GM23248 (cell line): ENCODE results near the gene SYT4. TPM values are rescaled to one million over a fixed set of nuclear protein-coding genes. Genes with fewer than 3 reads are reported as not detected.

Experiments
- DNase-seq: peaks from one replicate; pipeline ENCODE4 v3.0.0-alpha.2; 2015
- H2AFZ ChIP-seq: fragments of 200-600 bp; sonication (generic); 2 replicates; pipeline ENCODE4 v1.6.1; 2016; ENCODE audit warnings: antibody characterized with exemption
- H3F3A ChIP-seq: fragments of 200-600 bp; sonication (generic); 2 replicates; pipeline ENCODE4 v1.6.1; 2016; ENCODE audit warnings: mild to moderate bottlenecking, antibody characterized with exemption, mixed run types; ENCODE audit not compliant: insufficient read depth
- H3K27ac ChIP-seq: fragments of 200-600 bp; sonication (generic); 2 replicates; pipeline ENCODE4 v1.5.1; 2016; ENCODE audit warnings: mild to moderate bottlenecking
- H3K27me3 ChIP-seq: fragments of 200-600 bp; sonication (generic); replicated peaks from 2 replicates; pipeline ENCODE4 v1.6.1; 2016; ENCODE audit warnings: mild to moderate bottlenecking; ENCODE audit not compliant: insufficient read depth
- H3K36me3 ChIP-seq: fragments of 200-600 bp; sonication (generic); 2 replicates; pipeline ENCODE4 v1.6.1; 2016; ENCODE audit warnings: low read depth, mild to moderate bottlenecking
- H3K4me1 ChIP-seq: fragments of 200-600 bp; sonication (generic); 2 replicates; pipeline ENCODE4 v1.6.1; 2016; ENCODE audit warnings: mild to moderate bottlenecking; ENCODE audit not compliant: insufficient read depth
- H3K4me2 ChIP-seq: fragments of 200-600 bp; sonication (generic); one replicate; pipeline ENCODE4 v1.6.1; 2016; ENCODE audit warnings: mild to moderate bottlenecking; ENCODE audit not compliant: unreplicated experiment
- H3K4me3 ChIP-seq: fragments of 200-600 bp; sonication (generic); 2 replicates; pipeline ENCODE4 v1.5.1; 2016; ENCODE audit warnings: mild to moderate bottlenecking
- H3K79me2 ChIP-seq: fragments of 200-600 bp; sonication (generic); 2 replicates; pipeline ENCODE4 v1.6.1; 2016; ENCODE audit warnings: mild to moderate bottlenecking; ENCODE audit not compliant: insufficient read depth
- H3K9ac ChIP-seq: fragments of 200-600 bp; sonication (generic); 2 replicates; pipeline ENCODE4 v1.6.1; 2016; ENCODE audit warnings: mild to moderate bottlenecking
- H3K9me2 ChIP-seq: fragments of 200-600 bp; sonication (generic); 2 replicates; pipeline ENCODE4 v1.6.1; 2016; ENCODE audit warnings: mixed run types, mild to moderate bottlenecking, moderate library complexity; ENCODE audit not compliant: insufficient read depth
- H3K9me3 ChIP-seq: fragments of 200-600 bp; sonication (generic); one replicate; pipeline ENCODE4 v1.6.1; 2017; ENCODE audit warnings: low read depth
- H4K20me1 ChIP-seq: fragments of 200-600 bp; sonication (generic); 2 replicates; pipeline ENCODE4 v1.6.0; 2016; ENCODE audit not compliant: insufficient read depth
- EZH2 ChIP-seq: fragments of 200-600 bp; sonication (generic); IDR thresholded peaks from 2 replicates; pipeline ENCODE4 v1.6.1; 2018; ENCODE audit warnings: antibody characterized with exemption, mild to moderate bottlenecking; ENCODE audit not compliant: insufficient read depth, poor library complexity, severe bottlenecking
- EZH2phosphoT487 ChIP-seq: fragments of 200-600 bp; sonication (generic); IDR thresholded peaks from 2 replicates; pipeline ENCODE4 v1.6.1; 2018; ENCODE audit warnings: antibody characterized with exemption, moderate library complexity, mild to moderate bottlenecking, low read depth; ENCODE audit not compliant: insufficient read depth
- in situ Hi-C: fragments of 300-500 bp; cut with MboI; formaldehyde crosslinking; loops from 2 replicates; pipeline ENCODE4 v1.15.0; 2020
- polyA plus RNA-seq: library from polyadenylated mRNA; unstranded; fragments of >200 nt; fragmentation: Nextera tagmentation; extraction: Ambion mirVana; gene quantifications from 2 replicates; pipeline ENCODE4 v1.2.1, GENCODE V29; 2016
- total RNA-seq: library from RNA; depleted of rRNA; stranded (reverse); fragments of >200 nt; shearing (Covaris generic); gene quantifications from 2 replicates; pipeline ENCODE4 v1.2.3, GENCODE V29; 2014; rRNA removed

Gene SYT4
- total and polyA plus RNA-seq, 2 experiments from 2014 or later, result 0.18 TPM; not detected in 1

GRCh38 chr18:43220691-43221090, 56.6 kb downstream of the SYT4 start:
- Histone ChIP-seq H3K4me2 (no peak overlapping the region), H3K4me3 (no peak overlapping the region), H3K9ac (no peak overlapping the region), H2AFZ (no peak overlapping the region), H3K9me2 (no peaks in the 10 kb centered on the region), H3K36me3 (no peaks in the 10 kb centered on the region), H3K79me2 (no peaks in the 10 kb centered on the region), H3K27ac (no peak overlapping the region), H3K9me3 (no peaks in the 10 kb centered on the region), H3K4me1 (no peaks in the 10 kb centered on the region), H4K20me1 (no peaks in the 10 kb centered on the region), H3K27me3 (no peaks in the 10 kb centered on the region), H3F3A (no peaks in the 10 kb centered on the region)
- no peak for DNase-seq
- TF ChIP-seq EZH2phosphoT487 (no peak), EZH2 (no peak)
- in situ Hi-C loops, result no loop called here

Other genes with a start within 250 kb of the SYT4 start
- not detected in 2 replicates for gene RIT2, start 161.8 kb downstream of the SYT4 start, total RNA-seq
- gene RIT2, start 161.8 kb downstream of the SYT4 start, polyA plus RNA-seq, result not detected in 2 replicates